Ishikawa (cell line): ENCODE measurements around the gene TSPAN9.

Source experiments
- CEBPB ChIP-seq: IDR thresholded peaks from 2 replicates; pipeline ENCODE4 v1.6.1; 2012
- CREB1 ChIP-seq: IDR thresholded peaks from 2 replicates; pipeline ENCODE4 v1.6.1; 2012; ENCODE audit warnings: low read depth
- EGR1 ChIP-seq: IDR thresholded peaks from 2 replicates; pipeline ENCODE4 v1.6.1; 2012
- MAX ChIP-seq: IDR thresholded peaks from 2 replicates; pipeline ENCODE4 v1.6.1; 2012
- RAD21 ChIP-seq: IDR thresholded peaks from 2 replicates; pipeline ENCODE4 v1.6.1; 2012; ENCODE audit warnings: low read depth
- REST ChIP-seq: IDR thresholded peaks from 2 replicates; pipeline ENCODE4 v1.6.1; 2012; ENCODE audit warnings: low read depth, mild to moderate bottlenecking
- TAF1 ChIP-seq: IDR thresholded peaks from 2 replicates; pipeline ENCODE4 v1.6.1; 2012; ENCODE audit warnings: low read depth, mild to moderate bottlenecking
- YY1 ChIP-seq: IDR thresholded peaks from 2 replicates; pipeline ENCODE4 v1.6.1; 2012; ENCODE audit warnings: low read depth
- ZBTB7A ChIP-seq: IDR thresholded peaks from 2 replicates; pipeline ENCODE4 v1.6.1; 2012; ENCODE audit warnings: low read depth

- TF ChIP-seq TAF1: no peak
- TF ChIP-seq CEBPB: no peak
- no peak for TF ChIP-seq CREB1
- TF ChIP-seq REST: no peak
- TF ChIP-seq RAD21: no peak
- TF ChIP-seq MAX: no peak
- TF ChIP-seq EGR1: no peak
- TF ChIP-seq ZBTB7A: no peak
- no peak for TF ChIP-seq YY1
These were observed 71.3 kb downstream of the TSPAN9 start for GRCh38 chr12:3148366-3149000.
